GM12892 (cell line): ENCODE results near the gene WDR83.

Experiments
- POLR2A ChIP-seq: IDR thresholded peaks from 2 replicates; pipeline ENCODE4 v1.6.1; 2011; ENCODE audit warnings: low read depth, low read length, control low read depth
- POLR2AphosphoS5 ChIP-seq: IDR thresholded peaks from 2 replicates; pipeline ENCODE4 v1.6.1; 2011; ENCODE audit warnings: low read depth, low read length, control low read depth
- TAF1 ChIP-seq: IDR thresholded peaks from 2 replicates; pipeline ENCODE4 v1.6.1; 2011; ENCODE audit warnings: low read depth, mild to moderate bottlenecking, control low read depth, low read length, borderline replicate concordance

DNA sequence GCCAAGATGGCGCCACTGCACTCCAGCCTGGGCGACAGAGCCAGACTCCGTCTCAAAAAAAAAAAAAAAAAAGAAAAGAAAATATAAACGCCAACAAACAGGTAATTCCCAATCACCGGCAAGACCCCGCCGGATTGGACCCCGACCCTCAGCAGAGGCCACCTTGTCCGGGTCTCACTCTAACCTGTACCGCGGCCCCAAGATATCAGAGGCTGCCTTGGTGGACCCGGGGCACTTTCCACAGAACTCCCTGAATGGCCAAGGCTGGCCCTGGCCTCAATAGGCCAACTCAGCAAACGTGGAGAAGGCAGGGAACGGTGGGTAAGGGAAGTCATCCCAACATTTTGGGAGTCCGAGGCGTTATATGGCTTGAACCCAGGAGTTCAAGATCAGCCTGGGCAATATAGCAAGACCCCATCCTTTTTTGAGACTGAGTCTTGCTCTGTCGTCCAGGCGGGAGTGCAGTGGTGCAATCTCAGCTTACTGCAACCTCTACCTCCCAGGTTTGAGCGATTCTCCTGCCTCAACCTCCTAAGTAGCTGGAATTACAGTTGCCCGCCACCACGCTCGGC is 27.9 kb upstream of the WDR83 start:
- TF ChIP-seq POLR2A (no peak), TAF1 (no peak), POLR2AphosphoS5 (no peak)
